NCI-H1417 (cell line): ENCODE measurements around the gene LBX1.
A peak's percentile ranks its signal among the peaks of the same experiment; 100 is the strongest.

Source experiments
- DNase-seq, 3 experiments: peaks; one replicate each; lab custom pipeline; 2025; lab: John Stamatoyannopoulos, UW

Gene LBX1

GRCh38 chr10:101229266-101230182 is at the start of gene LBX1:
LBX1 (minus strand) TSS chr10:101229463; CDS start chr10:101228815, 648 bp downstream.
- peak in 2 of 3 experiments; percentile 66 to 68 for DNase-seq

- DNase-seq, result no peak
Measured at GRCh38 chr10:101273741-101274140, 44.5 kb upstream of the LBX1 start.

- no peak for DNase-seq
Measured at GRCh38 chr10:101273330-101273729, 44.1 kb upstream of the LBX1 start.

- peak; percentile 59 to 81 (median 78) for DNase-seq
Measured at GRCh38 chr10:101272229-101272868, 43.1 kb upstream of the LBX1 start.

GRCh38 chr10:101270763-101271162 is 41.5 kb upstream of the LBX1 start:
- peak in 1 of 3 experiments; percentile 13 for DNase-seq

GRCh38 chr10:101267776-101268175 is 38.5 kb upstream of the LBX1 start:
- DNase-seq, result no peak

GRCh38 chr10:101267290-101267680 is 38.0 kb upstream of the LBX1 start:
- DNase-seq, result no peak

GRCh38 chr10:101266381-101267289 is 37.4 kb upstream of the LBX1 start:
- DNase-seq, result no peak

- no peak for DNase-seq
Measured at GRCh38 chr10:101263150-101263752, 34.0 kb upstream of the LBX1 start.

- no peak for DNase-seq
Measured at GRCh38 chr10:101262147-101262546, 32.9 kb upstream of the LBX1 start.

GRCh38 chr10:101261702-101262101 is 32.4 kb upstream of the LBX1 start:
- peak in 1 of 3 experiments; percentile 7 for DNase-seq

- no peak for DNase-seq
Measured at GRCh38 chr10:101260764-101261481, 31.7 kb upstream of the LBX1 start.

GRCh38 chr10:101258179-101258885 is 29.1 kb upstream of the LBX1 start:
- no peak for DNase-seq

- no peak for DNase-seq
Measured at GRCh38 chr10:101257491-101257890, 28.2 kb upstream of the LBX1 start.

GRCh38 chr10:101257084-101257483 is 27.8 kb upstream of the LBX1 start:
- peak in 1 of 3 experiments; percentile 34 for DNase-seq

GRCh38 chr10:101256387-101256786 is 27.1 kb upstream of the LBX1 start:
- DNase-seq, result peak in 2 of 3 experiments; percentile 7 to 61

- no peak for DNase-seq
Measured at GRCh38 chr10:101250136-101250535, 20.9 kb upstream of the LBX1 start.

- DNase-seq, result no peak
Measured at GRCh38 chr10:101249171-101249581, 19.9 kb upstream of the LBX1 start.

GRCh38 chr10:101246639-101247038 is 17.4 kb upstream of the LBX1 start:
- DNase-seq, result no peak

- DNase-seq, result no peak
Measured at GRCh38 chr10:101244321-101245050, 15.2 kb upstream of the LBX1 start.
